ENCODE results near the gene TMEM38A. TPM values are rescaled to one million over a fixed set of nuclear protein-coding genes. Genes with fewer than 3 reads are reported as not detected.

The TMEM38A gene
- total and polyA plus RNA-seq, 2 donors (not counting 1 experiment from before 2014, with no cell fraction given): 1.2 to 2.0 TPM

DNA sequence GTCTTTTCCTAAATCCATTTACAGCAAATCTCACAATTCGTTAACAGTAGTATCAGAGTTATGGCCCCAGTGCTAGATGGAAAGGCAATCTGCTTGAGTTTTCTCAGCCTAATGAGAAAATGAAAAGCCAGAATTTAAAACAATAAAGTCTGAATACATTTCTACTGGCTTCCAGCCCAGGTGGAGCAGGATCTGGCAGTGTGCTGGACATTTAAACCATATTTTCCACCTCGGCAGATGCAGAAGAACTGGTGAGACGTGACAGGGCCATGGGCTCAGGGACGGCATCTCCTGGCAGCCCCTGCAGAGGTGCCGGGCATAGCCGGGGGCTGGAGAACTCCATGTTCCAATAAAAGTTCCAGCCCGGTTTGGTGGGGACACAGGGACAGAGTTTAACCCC lies 8.1 kb upstream of the TMEM38A start:
- Histone ChIP-seq H2AFZ (ENCODE audit: low read length) (no peak overlapping the region), H3K4me3 (replicated peaks in 1 of 4; ENCODE audit: control extremely low read depth in 1 of 4, insufficient read depth in 1 of 4, low read depth in 3 of 4, low read length in 4 of 4) (no peak overlapping the region), H3K9me3 (ENCODE audit: control insufficient read depth, insufficient read depth, low read depth, low read length) (no peaks in the 10 kb centered on the region), H3K27ac (ENCODE audit: insufficient read depth, low read length) (no peak overlapping the region), H4K20me1 (ENCODE audit: control insufficient read depth, extremely low read depth, insufficient read depth, low read length) (no peaks in the 10 kb centered on the region), H3K4me2 (ENCODE audit: extremely low read depth, insufficient read depth, low read length) (no peak overlapping the region), H3K79me2 (ENCODE audit: control insufficient read depth, insufficient read depth, low read length) (peaks cover 19% of the 10 kb centered on the region), H3K9ac (ENCODE audit: insufficient read depth, low read length) (no peak overlapping the region), H3K36me3 (ENCODE audit: control insufficient read depth, insufficient read depth, low read length) (peaks cover 27% of the 10 kb centered on the region), H3K27me3 (ENCODE audit: control insufficient read depth, insufficient read depth, low read length) (no peaks in the 10 kb centered on the region), H3K4me1 (ENCODE audit: control insufficient read depth, extremely low read depth, insufficient read depth, low read length) (no peaks in the 10 kb centered on the region)
- no peak for DNase-seq (ENCODE audit: low read depth in 2 of 2)
- TF ChIP-seq, protein P1, sequence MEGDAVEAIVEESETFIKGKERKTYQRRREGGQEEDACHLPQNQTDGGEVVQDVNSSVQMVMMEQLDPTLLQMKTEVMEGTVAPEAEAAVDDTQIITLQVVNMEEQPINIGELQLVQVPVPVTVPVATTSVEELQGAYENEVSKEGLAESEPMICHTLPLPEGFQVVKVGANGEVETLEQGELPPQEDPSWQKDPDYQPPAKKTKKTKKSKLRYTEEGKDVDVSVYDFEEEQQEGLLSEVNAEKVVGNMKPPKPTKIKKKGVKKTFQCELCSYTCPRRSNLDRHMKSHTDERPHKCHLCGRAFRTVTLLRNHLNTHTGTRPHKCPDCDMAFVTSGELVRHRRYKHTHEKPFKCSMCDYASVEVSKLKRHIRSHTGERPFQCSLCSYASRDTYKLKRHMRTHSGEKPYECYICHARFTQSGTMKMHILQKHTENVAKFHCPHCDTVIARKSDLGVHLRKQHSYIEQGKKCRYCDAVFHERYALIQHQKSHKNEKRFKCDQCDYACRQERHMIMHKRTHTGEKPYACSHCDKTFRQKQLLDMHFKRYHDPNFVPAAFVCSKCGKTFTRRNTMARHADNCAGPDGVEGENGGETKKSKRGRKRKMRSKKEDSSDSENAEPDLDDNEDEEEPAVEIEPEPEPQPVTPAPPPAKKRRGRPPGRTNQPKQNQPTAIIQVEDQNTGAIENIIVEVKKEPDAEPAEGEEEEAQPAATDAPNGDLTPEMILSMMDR (conservative IDR thresholded peaks at IDR 0.05 in 1 of 2, IDR thresholded peaks at IDR 0.05 in 1 of 2; ENCODE audit: low read depth in 1 of 2, low read length in 2 of 2): no peak

DNA sequence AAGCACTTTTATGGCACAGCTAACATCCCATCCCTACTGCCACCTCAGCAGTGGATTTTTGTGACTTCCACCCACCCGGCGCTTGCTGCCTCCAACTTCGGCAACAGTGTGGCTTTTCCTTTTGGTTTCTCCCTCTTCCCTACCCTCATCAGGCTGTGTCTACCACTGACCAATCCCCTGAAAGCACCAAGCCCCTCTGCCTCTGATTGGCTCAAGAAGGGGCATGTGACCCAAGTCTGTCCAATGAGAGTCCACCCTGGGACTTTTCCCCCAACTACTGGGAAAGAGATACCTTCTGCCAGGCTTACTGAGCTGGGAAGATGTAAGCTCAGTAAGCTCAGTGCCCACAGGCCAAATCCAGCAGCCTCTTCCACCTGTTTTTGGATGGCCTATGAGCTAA lies 6.8 kb upstream of the TMEM38A start:
- H3K36me3 ChIP-seq (ENCODE audit: control insufficient read depth, insufficient read depth, low read length): peaks cover 27% of the 10 kb centered on the region
- H2AFZ ChIP-seq (ENCODE audit: low read length): no peak overlapping the region
- no peak for DNase-seq (ENCODE audit: low read depth in 2 of 2)
- TF ChIP-seq, protein P1 (conservative IDR thresholded peaks at IDR 0.05 in 1 of 2, IDR thresholded peaks at IDR 0.05 in 1 of 2; ENCODE audit: low read depth in 1 of 2, low read length in 2 of 2): no peak
- no peak for TF ChIP-seq EZH2 (IDR thresholded peaks at IDR 0.05; ENCODE audit: low read length, missing control alignments)
- no peaks in the 10 kb centered on the region for H3K9me3 ChIP-seq (ENCODE audit: control insufficient read depth, insufficient read depth, low read depth, low read length)
- no peak overlapping the region for H3K9ac ChIP-seq (ENCODE audit: insufficient read depth, low read length)
- H3K79me2 ChIP-seq (ENCODE audit: control insufficient read depth, insufficient read depth, low read length): peaks cover 31% of the 10 kb centered on the region
- no peaks in the 10 kb centered on the region for H3K27me3 ChIP-seq (ENCODE audit: control insufficient read depth, insufficient read depth, low read length)
- H4K20me1 ChIP-seq (ENCODE audit: control insufficient read depth, extremely low read depth, insufficient read depth, low read length): no peaks in the 10 kb centered on the region
- H3K27ac ChIP-seq (ENCODE audit: insufficient read depth, low read length): no peak overlapping the region
- peaks cover under 1% of the 10 kb centered on the region for H3K4me1 ChIP-seq (ENCODE audit: control insufficient read depth, extremely low read depth, insufficient read depth, low read length)
- no peak overlapping the region for H3K4me3 ChIP-seq (replicated peaks in 1 of 4; ENCODE audit: control extremely low read depth in 1 of 4, insufficient read depth in 1 of 4, low read depth in 3 of 4, low read length in 4 of 4)
- H3K4me2 ChIP-seq (ENCODE audit: extremely low read depth, insufficient read depth, low read length): no peak overlapping the region

DNA sequence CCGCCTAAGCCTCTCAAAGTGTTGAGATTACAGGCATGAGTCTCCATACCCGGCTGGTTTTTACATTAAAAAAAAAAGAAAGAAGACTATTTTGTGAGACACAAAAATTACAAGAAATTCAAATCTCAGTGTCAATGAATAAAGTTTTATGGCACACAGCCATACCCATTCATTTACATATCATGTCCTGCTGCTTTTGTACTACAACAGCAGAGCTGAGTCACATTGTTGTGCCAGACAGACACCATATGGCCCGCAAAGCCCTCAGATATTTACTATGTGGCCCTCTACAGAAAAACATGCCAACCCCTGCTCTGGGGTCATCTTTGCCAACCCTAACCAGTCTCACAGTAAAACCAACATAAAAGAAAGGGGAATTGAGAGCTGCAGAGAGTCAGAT lies 6.3 kb upstream of the TMEM38A start:
- no peaks in the 10 kb centered on the region for H4K20me1 ChIP-seq (ENCODE audit: control insufficient read depth, extremely low read depth, insufficient read depth, low read length)
- H3K79me2 ChIP-seq (ENCODE audit: control insufficient read depth, insufficient read depth, low read length): peaks cover 36% of the 10 kb centered on the region
- no peaks in the 10 kb centered on the region for H3K9me3 ChIP-seq (ENCODE audit: control insufficient read depth, insufficient read depth, low read depth, low read length)
- H3K4me3 ChIP-seq (replicated peaks in 1 of 4; ENCODE audit: control extremely low read depth in 1 of 4, insufficient read depth in 1 of 4, low read depth in 3 of 4, low read length in 4 of 4): no peak overlapping the region
- peaks cover 2% of the 10 kb centered on the region for H3K4me1 ChIP-seq (ENCODE audit: control insufficient read depth, extremely low read depth, insufficient read depth, low read length)
- no peak overlapping the region for H2AFZ ChIP-seq (ENCODE audit: low read length)
- no peak overlapping the region for H3K9ac ChIP-seq (ENCODE audit: insufficient read depth, low read length)
- TF ChIP-seq, protein P1 (conservative IDR thresholded peaks at IDR 0.05 in 1 of 2, IDR thresholded peaks at IDR 0.05 in 1 of 2; ENCODE audit: low read depth in 1 of 2, low read length in 2 of 2): no peak
- TF ChIP-seq EZH2 (IDR thresholded peaks at IDR 0.05; ENCODE audit: low read length, missing control alignments): no peak
- H3K27me3 ChIP-seq (ENCODE audit: control insufficient read depth, insufficient read depth, low read length): no peaks in the 10 kb centered on the region
- no peak overlapping the region for H3K4me2 ChIP-seq (ENCODE audit: extremely low read depth, insufficient read depth, low read length)
- peaks cover 27% of the 10 kb centered on the region for H3K36me3 ChIP-seq (ENCODE audit: control insufficient read depth, insufficient read depth, low read length)
- peak in 1 of 2 donors; percentile 6 for DNase-seq (ENCODE audit: low read depth in 2 of 2)
- H3K27ac ChIP-seq (ENCODE audit: insufficient read depth, low read length): no peak overlapping the region
